Progenitor cell of endocrine pancreas (in vitro differentiated cells): Measurements from ENCODE around the gene CPS1. TPM values are rescaled to one million over a fixed set of nuclear protein-coding genes. Genes with fewer than 3 reads are reported as not detected.

ENCODE experiments used
- DNase-seq: peaks from one replicate; pipeline ENCODE4 v3.0.0; 2021; ENCODE audit warnings: low spot score; ENCODE audit not compliant: unreplicated experiment
- H3K27ac Mint-ChIP-seq: 2 replicates; pipeline ENCODE4 v1.8.0; 2021; ENCODE audit warnings: mild to moderate bottlenecking, moderate library complexity, mixed read lengths
- H3K27me3 Mint-ChIP-seq: 2 replicates; pipeline ENCODE4 v1.8.0; 2021; ENCODE audit warnings: mixed read lengths
- H3K36me3 Mint-ChIP-seq: 2 replicates; pipeline ENCODE4 v1.8.0; 2022; ENCODE audit warnings: mixed read lengths; ENCODE audit not compliant: insufficient read depth
- H3K4me1 Mint-ChIP-seq: 2 replicates; pipeline ENCODE4 v1.8.0; 2021; ENCODE audit warnings: low read depth, mixed read lengths
- H3K4me3 Mint-ChIP-seq: 2 replicates; pipeline ENCODE4 v1.8.0; 2021; ENCODE audit warnings: low read depth, mild to moderate bottlenecking, moderate library complexity, mixed read lengths
- H3K9me3 Mint-ChIP-seq: 2 replicates; pipeline ENCODE4 v1.8.0; 2021; ENCODE audit warnings: low read depth, mixed read lengths
- total RNA-seq: library from RNA; stranded (reverse); gene quantifications from 2 replicates; pipeline ENCODE4 v1.2.1, GENCODE V29; 2021
- TF ChIP-seq, protein P1 (sequence below): fragments of 200-600 bp; sonication (generic); IDR thresholded peaks from one replicate; pipeline ENCODE4 v1.5.0; 2021; ENCODE audit warnings: antibody characterized with exemption, mild to moderate bottlenecking; ENCODE audit not compliant: unreplicated experiment

The CPS1 gene
- total RNA-seq, 1 donor from 2014 or later, result 4.9 TPM

DNA sequence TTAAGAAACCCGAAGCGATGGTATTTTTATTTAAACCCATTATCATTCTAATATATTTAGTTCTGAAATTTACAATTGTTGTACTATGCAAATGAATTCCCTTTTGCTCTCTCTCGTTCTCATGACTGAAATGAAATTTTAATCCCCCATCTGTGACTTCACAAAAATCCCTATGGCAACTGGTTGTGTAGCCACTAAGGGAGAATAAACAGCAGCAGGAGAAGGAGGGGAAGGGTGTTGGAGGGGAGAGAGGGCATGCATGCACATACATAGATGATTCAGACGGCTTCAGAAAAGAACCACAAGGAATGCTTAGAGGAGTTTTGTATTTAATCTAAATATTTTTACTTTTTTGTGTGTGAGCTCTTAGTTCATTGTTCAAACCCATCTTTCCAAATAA lies 36.8 kb downstream of the CPS1 start:
- Mint-ChIP-seq H3K4me3 (no peak overlapping the region), H3K27me3 (no peaks in the 10 kb centered on the region), H3K36me3 (peaks cover 1% of the 10 kb centered on the region), H3K27ac (no peak overlapping the region), H3K4me1 (no peaks in the 10 kb centered on the region), H3K9me3 (peaks cover 5% of the 10 kb centered on the region)
- TF ChIP-seq, protein P1, sequence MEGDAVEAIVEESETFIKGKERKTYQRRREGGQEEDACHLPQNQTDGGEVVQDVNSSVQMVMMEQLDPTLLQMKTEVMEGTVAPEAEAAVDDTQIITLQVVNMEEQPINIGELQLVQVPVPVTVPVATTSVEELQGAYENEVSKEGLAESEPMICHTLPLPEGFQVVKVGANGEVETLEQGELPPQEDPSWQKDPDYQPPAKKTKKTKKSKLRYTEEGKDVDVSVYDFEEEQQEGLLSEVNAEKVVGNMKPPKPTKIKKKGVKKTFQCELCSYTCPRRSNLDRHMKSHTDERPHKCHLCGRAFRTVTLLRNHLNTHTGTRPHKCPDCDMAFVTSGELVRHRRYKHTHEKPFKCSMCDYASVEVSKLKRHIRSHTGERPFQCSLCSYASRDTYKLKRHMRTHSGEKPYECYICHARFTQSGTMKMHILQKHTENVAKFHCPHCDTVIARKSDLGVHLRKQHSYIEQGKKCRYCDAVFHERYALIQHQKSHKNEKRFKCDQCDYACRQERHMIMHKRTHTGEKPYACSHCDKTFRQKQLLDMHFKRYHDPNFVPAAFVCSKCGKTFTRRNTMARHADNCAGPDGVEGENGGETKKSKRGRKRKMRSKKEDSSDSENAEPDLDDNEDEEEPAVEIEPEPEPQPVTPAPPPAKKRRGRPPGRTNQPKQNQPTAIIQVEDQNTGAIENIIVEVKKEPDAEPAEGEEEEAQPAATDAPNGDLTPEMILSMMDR, result no peak
- DNase-seq, result no peak

GRCh38 chr2:210598219-210598618 lies 41.8 kb downstream of the CPS1 start:
- Mint-ChIP-seq H3K4me1 (no peaks in the 10 kb centered on the region), H3K9me3 (peaks cover 14% of the 10 kb centered on the region), H3K36me3 (peaks cover 5% of the 10 kb centered on the region), H3K27ac (no peak overlapping the region), H3K27me3 (no peaks in the 10 kb centered on the region), H3K4me3 (no peak overlapping the region)
- DNase-seq, result no peak
- TF ChIP-seq, protein P1, result no peak

DNA sequence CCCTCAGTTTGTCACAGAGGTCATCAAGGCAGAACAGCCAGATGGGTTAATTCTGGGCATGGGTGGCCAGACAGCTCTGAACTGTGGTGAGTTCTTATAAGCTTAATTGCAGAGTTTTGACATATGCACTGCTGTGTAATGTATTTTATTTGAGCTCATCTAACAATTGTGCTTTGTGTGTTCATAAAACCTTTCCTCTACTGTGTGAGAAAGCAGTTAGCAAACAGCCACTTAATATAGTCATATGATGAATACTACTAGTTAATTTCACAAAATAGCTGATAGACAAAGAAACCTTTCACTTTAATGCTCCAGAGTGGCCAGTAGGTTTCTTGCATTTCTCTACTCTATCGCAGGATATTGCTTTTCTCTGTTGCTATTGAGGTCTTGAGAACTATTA lies 43.1 kb downstream of the CPS1 start:
- TF ChIP-seq, protein P1, result no peak
- Mint-ChIP-seq H3K27me3 (no peaks in the 10 kb centered on the region), H3K27ac (no peak overlapping the region), H3K36me3 (peaks cover 5% of the 10 kb centered on the region), H3K9me3 (peaks cover 14% of the 10 kb centered on the region), H3K4me1 (no peaks in the 10 kb centered on the region), H3K4me3 (no peak overlapping the region)
- DNase-seq, result no peak

GRCh38 chr2:210604666-210605065 lies 48.3 kb downstream of the CPS1 start:
- no peak for DNase-seq
- Mint-ChIP-seq H3K4me3 (no peak overlapping the region), H3K4me1 (no peaks in the 10 kb centered on the region), H3K9me3 (no peaks in the 10 kb centered on the region), H3K27me3 (no peaks in the 10 kb centered on the region), H3K27ac (no peak overlapping the region), H3K36me3 (no peaks in the 10 kb centered on the region)
- TF ChIP-seq, protein P1, result no peak

DNA sequence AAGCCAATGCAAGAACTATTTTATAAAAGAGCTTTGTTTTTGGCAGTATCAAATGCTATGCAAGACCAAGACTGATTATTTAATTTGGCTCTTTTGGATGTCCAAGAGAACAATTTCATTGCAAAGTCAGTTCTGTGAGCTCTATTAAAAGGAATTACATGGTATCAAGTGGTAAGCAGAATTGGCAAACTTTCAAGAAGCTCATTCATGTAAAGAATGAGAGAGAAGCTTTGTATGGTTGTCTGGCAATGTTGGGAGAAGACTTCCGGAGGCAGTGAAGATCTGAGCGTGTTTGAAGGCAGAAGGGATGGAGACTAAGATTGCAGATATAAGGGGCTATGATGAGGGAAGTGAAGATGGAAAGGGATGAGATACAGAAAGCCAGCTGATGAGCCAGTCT lies 49.6 kb downstream of the CPS1 start:
- H3K4me3 Mint-ChIP-seq, result no peak overlapping the region
- H3K36me3 Mint-ChIP-seq, result no peaks in the 10 kb centered on the region
- H3K4me1 Mint-ChIP-seq, result no peaks in the 10 kb centered on the region
- no peak overlapping the region for H3K27ac Mint-ChIP-seq
- H3K9me3 Mint-ChIP-seq, result no peaks in the 10 kb centered on the region
- no peaks in the 10 kb centered on the region for H3K27me3 Mint-ChIP-seq
- no peak for DNase-seq
- TF ChIP-seq, protein P1, result no peak

- no peaks in the 10 kb centered on the region for H3K36me3 Mint-ChIP-seq
- DNase-seq, result no peak
- H3K9me3 Mint-ChIP-seq, result no peaks in the 10 kb centered on the region
- H3K4me3 Mint-ChIP-seq, result no peak overlapping the region
- H3K27me3 Mint-ChIP-seq, result no peaks in the 10 kb centered on the region
- TF ChIP-seq, protein P1, result no peak
- no peak overlapping the region for H3K27ac Mint-ChIP-seq
- H3K4me1 Mint-ChIP-seq, result no peaks in the 10 kb centered on the region
Observed at GRCh38 chr2:210611466-210611865, 55.1 kb downstream of the CPS1 start.
